GM12878 (cell line): ENCODE measurements around the gene SNCA. TPM values are rescaled to one million over a fixed set of nuclear protein-coding genes. Genes with fewer than 3 reads are reported as not detected.

Experiments
- ATAC-seq: fragments of 200-7000 bp; cut with Tn5 transposase; 3 replicates; pipeline ENCODE4 v1.9.1; 2020; ENCODE audit warnings: mild to moderate bottlenecking, moderate library complexity
- BruUV-seq: library from RNA; stranded (reverse); fragments of 400-500 nt; replicated peaks from 2 replicates; lab custom pipeline; 2021; lab: Mats Ljungman, UMichigan
- CTCF ChIA-PET: fragments of 300-600 bp; sonication (Branson Sonifier 250); formaldehyde crosslinking; extraction: SDS; loops from one replicate; lab custom pipeline; 2021; ENCODE audit warnings: inconsistent platforms; lab: Yijun Ruan, JAX
- POLR2A ChIA-PET: fragments of 350-600 bp; formaldehyde crosslinking; extraction: SDS; loops from one replicate; lab custom pipeline; 2021; ENCODE audit warnings: inconsistent platforms; lab: Charles Lee
- RAD21 ChIA-PET: fragments of 300-600 bp; sonication (Branson Sonifier 250); formaldehyde crosslinking; loops from one replicate; lab custom pipeline; 2023; ENCODE audit warnings: antibody characterized with exemption; ENCODE audit not compliant: unreplicated experiment; lab: Charles Lee
- SMC1A ChIA-PET: fragments of 300-600 bp; sonication (Branson Sonifier 250); formaldehyde crosslinking; loops from one replicate; lab custom pipeline; 2023; ENCODE audit not compliant: unreplicated experiment, uncharacterized antibody; lab: Charles Lee
- DNase-seq: peaks from one replicate; pipeline ENCODE4 v3.0.0-alpha.2; 2011; ENCODE audit warnings: low read depth, low spot score
- FAIRE-seq: peaks from 3 replicates; lab custom pipeline; 2011; peaks lifted over from hg19 to GRCh38; lab: Jason Lieb, UNC
- H2AFZ ChIP-seq: 2 replicates; pipeline ENCODE4 v1.6.0; 2011; ENCODE audit warnings: low read depth, low read length, control low read depth; ENCODE audit not compliant: control insufficient read depth
- H3K27ac ChIP-seq: 2 replicates; pipeline ENCODE4 v1.5.1; 2011; ENCODE audit warnings: control low read depth; ENCODE audit not compliant: control insufficient read depth, insufficient read depth
- H3K27me3 ChIP-seq, 2 experiments: replicated peaks in 1 of 2; 2 replicates each; pipeline versions ENCODE4 v1.6.0 to v1.6.1; 2011; ENCODE audit warnings: low read length in 1 of 2; ENCODE audit not compliant: control insufficient read depth in 2 of 2, insufficient read depth in 2 of 2
- H3K36me3 ChIP-seq, 2 experiments: 2 replicates each; pipeline ENCODE4 v1.5.1; 2011; ENCODE audit warnings: low read length in 1 of 2; ENCODE audit not compliant: control insufficient read depth in 2 of 2, insufficient read depth in 2 of 2
- H3K4me1 ChIP-seq: 2 replicates; pipeline ENCODE4 v1.6.1; 2011; ENCODE audit warnings: mild to moderate bottlenecking, low read length, moderate library complexity, mixed read lengths; ENCODE audit not compliant: control insufficient read depth, insufficient read depth
- H3K4me2 ChIP-seq: 2 replicates; pipeline ENCODE4 v1.6.0; 2011; ENCODE audit warnings: control low read depth; ENCODE audit not compliant: control insufficient read depth, insufficient read depth
- H3K4me3 ChIP-seq: fragments of 200-600 bp; sonication (generic); 2 replicates; pipeline ENCODE4 v1.5.1; 2016
- H3K79me2 ChIP-seq: 2 replicates; pipeline ENCODE4 v1.6.0; 2011; ENCODE audit warnings: low read length; ENCODE audit not compliant: control insufficient read depth, insufficient read depth
- H3K9ac ChIP-seq: 2 replicates; pipeline ENCODE4 v1.8.0; 2011; ENCODE audit warnings: low read length, control low read depth, mixed read lengths; ENCODE audit not compliant: control insufficient read depth, insufficient read depth
- H3K9me3 ChIP-seq: replicated peaks from 3 replicates; pipeline ENCODE4 v1.5.1; 2011; ENCODE audit warnings: mild to moderate bottlenecking, low read length; ENCODE audit not compliant: control insufficient read depth, insufficient read depth
- H4K20me1 ChIP-seq: 2 replicates; pipeline ENCODE4 v1.6.0; 2011; ENCODE audit not compliant: control insufficient read depth, insufficient read depth
- CHD4 ChIP-seq: fragments of 200-600 bp; sonication (generic); IDR thresholded peaks from 2 replicates; pipeline ENCODE4 v1.6.1; 2016; ENCODE audit warnings: mild to moderate bottlenecking
- CREM ChIP-seq: IDR thresholded peaks from 2 replicates; pipeline ENCODE4 v1.6.1; 2014; ENCODE audit warnings: antibody characterized with exemption, low read depth
- ETV6 ChIP-seq, 2 experiments: fragments of 450-650 bp in 1 of 2; IDR thresholded peaks in 1 of 2; conservative IDR thresholded peaks in 1 of 2; 2 replicates each; pipeline ENCODE4 v1.6.1; 2014; ENCODE audit warnings: antibody characterized with exemption in 1 of 2, borderline replicate concordance in 1 of 2, low read depth in 1 of 2, mild to moderate bottlenecking in 1 of 2, moderate library complexity in 1 of 2
- FOS ChIP-seq: IDR thresholded peaks from 3 replicates; pipeline ENCODE4 v1.6.1; 2011; ENCODE audit warnings: borderline replicate concordance; ENCODE audit not compliant: insufficient read length; ENCODE audit errors: extremely low read depth
- LARP7 ChIP-seq: fragments of 450-650 bp; IDR thresholded peaks from 2 replicates; pipeline ENCODE4 v1.6.1; 2017; ENCODE audit warnings: mild to moderate bottlenecking
- MTA2 ChIP-seq: fragments of 450-650 bp; IDR thresholded peaks from 2 replicates; pipeline ENCODE4 v1.6.1; 2016; ENCODE audit warnings: low read depth, mild to moderate bottlenecking, moderate library complexity
- POLR2AphosphoS5 ChIP-seq: IDR thresholded peaks from 2 replicates; pipeline ENCODE4 v1.6.1; 2011; ENCODE audit warnings: mild to moderate bottlenecking, low read length, inconsistent platforms
- RBBP5 ChIP-seq: fragments of 200-600 bp; sonication (generic); conservative IDR thresholded peaks from 2 replicates; pipeline ENCODE4 v1.6.1; 2016
- SMARCA5 ChIP-seq: fragments of 450-650 bp; IDR thresholded peaks from 2 replicates; pipeline ENCODE4 v1.6.1; 2017; ENCODE audit warnings: mild to moderate bottlenecking
- SREBF1 ChIP-seq: IDR thresholded peaks from 2 replicates; pipeline ENCODE4 v1.6.1; 2012; ENCODE audit warnings: mild to moderate bottlenecking, low read length
- SREBF2 ChIP-seq: IDR thresholded peaks from 2 replicates; pipeline ENCODE4 v1.6.1; 2012; ENCODE audit warnings: mild to moderate bottlenecking, low read length
- STAT3 ChIP-seq: IDR thresholded peaks from 2 replicates; pipeline ENCODE4 v1.6.1; 2011; ENCODE audit warnings: low read depth, low read length, improper control_type of control experiment
- YY1 ChIP-seq: IDR thresholded peaks from 2 replicates; pipeline ENCODE4 v1.6.1; 2011; ENCODE audit warnings: low read depth, mild to moderate bottlenecking, low read length
- ZNF384 ChIP-seq: IDR thresholded peaks from 2 replicates; pipeline ENCODE4 v1.6.1; 2012; ENCODE audit warnings: low read depth, mild to moderate bottlenecking, low read length, improper control_type of control experiment, borderline replicate concordance
- ZSCAN29 ChIP-seq: fragments of 450-650 bp; IDR thresholded peaks from 2 replicates; pipeline ENCODE4 v1.6.1; 2017; ENCODE audit warnings: mild to moderate bottlenecking, moderate library complexity
- WGBS: methylation state at CpG from one replicate; pipeline ENCODE4 v1.1.6; 2016; ENCODE audit warnings: low lambda C conversion rate; ENCODE audit not compliant: insufficient replicate concordance, insufficient coverage; ENCODE audit errors: missing lambda C conversion rate; 5-methylcytosine and 5-hydroxymethylcytosine counted together
- in situ Hi-C: fragments of 300-500 bp; cut with MboI; formaldehyde crosslinking; loops from 9 replicates; pipeline ENCODE4 v1.14.3; 2018; ENCODE audit warnings: mixed read lengths
- intact Hi-C: fragments of 100-400 bp; cut with micrococcal nuclease; formaldehyde crosslinking; loops from one replicate; pipeline ENCODE4 v1.14.2; 2022; ENCODE audit not compliant: unreplicated experiment
- polyA plus RNA-seq, 11 experiments: library from polyadenylated mRNA; depleted of rRNA in 4 of 11; unstranded in 6 of 11; stranded (reverse) in 5 of 11; fragments of >200 nt; fragmentation: Nextera tagmentation in 4 of 11; fragmentation: Illumina TruSeq in 1 of 11; extraction: Ambion mirVana in 4 of 11; extraction: Trizol in 1 of 11; gene quantifications; 1 replicate in 1 of 11; 2 replicates in 10 of 11; pipeline versions ENCODE4 v1.2.1 to v1.2.3, GENCODE V29; 2011 to 2016; ENCODE audit warnings: inconsistent platforms in 2 of 11, missing spikeins in 2 of 11, low read depth in 1 of 11
- total RNA-seq, 4 experiments: library from RNA; depleted of rRNA in 3 of 4; stranded (reverse); fragments of >200 nt in 3 of 4; fragmentation: Illumina TruSeq in 1 of 4; extraction: Trizol in 1 of 4; gene quantifications; 2 replicates each; pipeline versions ENCODE4 v1.2.1 to v1.2.3, GENCODE V29; 2013 to 2021
- TF ChIP-seq, protein P1 (sequence below): IDR thresholded peaks from 2 replicates; pipeline ENCODE4 v1.6.1; 2012; ENCODE audit warnings: low read depth, low read length, improper control_type of control experiment
- TF ChIP-seq, protein P2 (sequence below): IDR thresholded peaks from 2 replicates; pipeline ENCODE4 v1.6.1; 2011; ENCODE audit warnings: low read depth, low read length, improper control_type of control experiment, borderline replicate concordance

Gene SNCA
- total and polyA plus RNA-seq, 10 of the 15 experiments (the other 5 are each of a cell fraction or from before 2014, with no cell fraction given) = 0.22 TPM; not detected in 9

DNA sequence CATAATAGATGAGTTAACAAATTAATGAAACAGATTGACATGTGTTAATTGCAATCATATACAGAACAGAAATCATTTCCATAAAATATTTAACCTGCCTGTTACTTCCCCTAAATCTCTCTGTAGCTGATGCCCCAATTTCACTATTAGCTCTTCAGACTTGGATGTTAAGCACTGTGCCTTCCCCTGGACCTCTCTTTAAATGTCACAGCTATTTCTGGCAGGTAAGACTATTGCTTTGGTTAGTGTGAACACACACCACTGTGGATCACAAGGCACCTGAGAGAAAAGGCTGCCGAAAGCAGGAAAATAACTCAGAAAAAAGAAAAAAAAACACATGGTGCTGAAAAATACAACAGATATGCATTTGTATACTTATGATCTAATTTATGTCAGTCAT lies 91.3 kb downstream of the SNCA start:
- no peaks in the 10 kb centered on the region for H4K20me1 ChIP-seq
- intact Hi-C loops = no loop called here
- no peaks in the 10 kb centered on the region for H3K4me1 ChIP-seq
- H3K9ac ChIP-seq = no peak overlapping the region
- no peak for ATAC-seq
- no peaks in the 10 kb centered on the region for H3K27me3 ChIP-seq
- H3K9me3 ChIP-seq = no peaks in the 10 kb centered on the region
- no peaks in the 10 kb centered on the region for H3K36me3 ChIP-seq
- ChIA-PET SMC1A (interaction anchor here (1.4 kb wide), 1 partner anchor 104 kb away, joined by 3 read pairs; no protein-coding TSS in a partner anchor), RAD21 (no interaction called here), POLR2A (no interaction called here), CTCF (interaction anchor here (0.6 to 0.8 kb wide), 2 partner anchors 80 to 251 kb away, joined by 3 read pairs; no protein-coding TSS in a partner anchor)
- no peaks in the 10 kb centered on the region for H3K79me2 ChIP-seq
- BruUV-seq = no TSS peak
- H3K4me3 ChIP-seq = no peak overlapping the region
- DNase-seq = no peak
- no peak overlapping the region for H3K4me2 ChIP-seq
- FAIRE-seq = no peak
- no peak overlapping the region for H2AFZ ChIP-seq
- TF ChIP-seq YY1 (no peak), FOS (no peak), CHD4 (no peak), ETV6 (conservative IDR thresholded peaks at IDR 0.05 in 1 of 2, IDR thresholded peaks at IDR 0.05 in 1 of 2; ENCODE audit: borderline replicate concordance in 1 of 2, low read depth in 1 of 2) (no peak), SMARCA5 (no peak), LARP7 (no peak), CREM (no peak), RBBP5 (no peak)
- in situ Hi-C loops = no loop called here
- no peak overlapping the region for H3K27ac ChIP-seq
- 87% methylated on average over 1 of the region's 1 CpG for WGBS

DNA sequence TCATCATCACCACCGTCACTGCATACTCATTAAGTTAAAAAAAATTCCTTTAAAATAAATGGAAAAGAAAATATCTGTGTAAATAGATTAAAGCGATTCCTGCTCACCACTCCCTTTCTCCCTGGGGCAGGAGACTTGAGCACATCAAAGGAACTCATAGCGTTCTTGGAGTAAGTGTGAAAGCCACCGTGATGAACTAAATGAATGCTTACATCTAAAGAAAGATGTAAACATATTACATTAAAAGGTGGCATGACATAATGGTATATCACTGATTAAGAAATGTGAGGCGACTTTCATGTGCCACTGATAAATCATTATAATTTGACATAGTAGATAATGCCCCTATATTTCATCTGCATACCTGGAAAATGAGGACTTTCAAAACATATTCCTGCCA lies 92.0 kb downstream of the SNCA start:
- in situ Hi-C loops = no loop called here
- 17% methylated on average over 5 of the region's 5 CpGs for WGBS
- DNase-seq (no peak), ATAC-seq (no peak), FAIRE-seq (no peak)
- no peak overlapping the region for H3K4me3 ChIP-seq
- no peaks in the 10 kb centered on the region for H4K20me1 ChIP-seq
- no peak overlapping the region for H3K4me2 ChIP-seq
- ChIA-PET CTCF (no interaction called here), POLR2A (no interaction called here), RAD21 (no interaction called here), SMC1A (no interaction called here)
- no peaks in the 10 kb centered on the region for H3K79me2 ChIP-seq
- no peak overlapping the region for H3K9ac ChIP-seq
- intact Hi-C loops = no loop called here
- no peaks in the 10 kb centered on the region for H3K36me3 ChIP-seq
- H3K4me1 ChIP-seq = no peaks in the 10 kb centered on the region
- H3K27me3 ChIP-seq = no peaks in the 10 kb centered on the region
- no peaks in the 10 kb centered on the region for H3K9me3 ChIP-seq
- no TSS peak for BruUV-seq
- H3K27ac ChIP-seq = no peak overlapping the region
- TF ChIP-seq, protein P1, sequence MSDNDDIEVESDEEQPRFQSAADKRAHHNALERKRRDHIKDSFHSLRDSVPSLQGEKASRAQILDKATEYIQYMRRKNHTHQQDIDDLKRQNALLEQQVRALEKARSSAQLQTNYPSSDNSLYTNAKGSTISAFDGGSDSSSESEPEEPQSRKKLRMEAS = no peak
- TF ChIP-seq, protein P2, sequence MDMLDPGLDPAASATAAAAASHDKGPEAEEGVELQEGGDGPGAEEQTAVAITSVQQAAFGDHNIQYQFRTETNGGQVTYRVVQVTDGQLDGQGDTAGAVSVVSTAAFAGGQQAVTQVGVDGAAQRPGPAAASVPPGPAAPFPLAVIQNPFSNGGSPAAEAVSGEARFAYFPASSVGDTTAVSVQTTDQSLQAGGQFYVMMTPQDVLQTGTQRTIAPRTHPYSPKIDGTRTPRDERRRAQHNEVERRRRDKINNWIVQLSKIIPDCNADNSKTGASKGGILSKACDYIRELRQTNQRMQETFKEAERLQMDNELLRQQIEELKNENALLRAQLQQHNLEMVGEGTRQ = no peak
- no peak for TF ChIP-seq ZSCAN29
- no peak for TF ChIP-seq STAT3
- TF ChIP-seq POLR2AphosphoS5 = no peak
- no peak for TF ChIP-seq SREBF1
- TF ChIP-seq SREBF2 = no peak
- no peak for TF ChIP-seq ZNF384
- TF ChIP-seq MTA2 = no peak
- no peak for TF ChIP-seq CREM
- H2AFZ ChIP-seq = no peak overlapping the region
